T-helper 2 cell treated with Interferon-gamma antibody and Interleukin-4, amounts not matched to agents 100 ng/mL and 5 ng/mL, for 36 hours (primary cell): Measurements from ENCODE around the gene EBF3. TPM values are rescaled to one million over a fixed set of nuclear protein-coding genes. Genes with fewer than 3 reads are reported as not detected.

ENCODE experiments used
- intact Hi-C: fragments of 100-400 bp; cut with micrococcal nuclease; formaldehyde crosslinking; loops from one replicate; pipeline ENCODE4 v1.15.1; 2023
- total RNA-seq: library from RNA; stranded (reverse); gene quantifications from 2 replicates; pipeline ENCODE4 v1.2.3, GENCODE V29; 2022

Gene EBF3
- total RNA-seq, 1 donor from 2014 or later = not detected

GRCh38 chr10:129877773-129878371 is 86.2 kb downstream of the EBF3 start:
- intact Hi-C loops = loop anchor here (5.0 kb wide), 1 partner anchor 249 kb away; no protein-coding TSS in a partner anchor

DNA sequence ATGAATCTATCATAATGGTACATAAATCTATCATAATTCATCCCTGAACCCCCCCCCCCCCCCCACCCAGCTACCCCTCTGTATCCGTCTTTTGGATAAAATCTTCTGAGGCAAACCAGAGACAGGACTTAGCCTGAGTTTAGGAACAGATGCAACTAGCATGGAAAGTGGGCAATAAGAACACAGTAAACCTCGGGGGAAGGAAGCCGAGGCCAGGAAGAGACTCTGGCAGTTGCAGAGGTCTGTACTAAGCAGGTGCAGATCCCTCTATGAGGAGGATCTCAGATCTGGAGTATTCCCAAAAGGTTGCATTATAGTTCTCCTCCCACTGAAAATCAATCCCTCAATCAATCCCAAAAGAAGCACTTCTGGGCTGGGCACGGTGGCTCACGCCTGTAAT is 87.2 kb downstream of the EBF3 start:
- intact Hi-C loops = loop anchor here (5.0 kb wide), 1 partner anchor 250 kb away; no protein-coding TSS in a partner anchor

DNA sequence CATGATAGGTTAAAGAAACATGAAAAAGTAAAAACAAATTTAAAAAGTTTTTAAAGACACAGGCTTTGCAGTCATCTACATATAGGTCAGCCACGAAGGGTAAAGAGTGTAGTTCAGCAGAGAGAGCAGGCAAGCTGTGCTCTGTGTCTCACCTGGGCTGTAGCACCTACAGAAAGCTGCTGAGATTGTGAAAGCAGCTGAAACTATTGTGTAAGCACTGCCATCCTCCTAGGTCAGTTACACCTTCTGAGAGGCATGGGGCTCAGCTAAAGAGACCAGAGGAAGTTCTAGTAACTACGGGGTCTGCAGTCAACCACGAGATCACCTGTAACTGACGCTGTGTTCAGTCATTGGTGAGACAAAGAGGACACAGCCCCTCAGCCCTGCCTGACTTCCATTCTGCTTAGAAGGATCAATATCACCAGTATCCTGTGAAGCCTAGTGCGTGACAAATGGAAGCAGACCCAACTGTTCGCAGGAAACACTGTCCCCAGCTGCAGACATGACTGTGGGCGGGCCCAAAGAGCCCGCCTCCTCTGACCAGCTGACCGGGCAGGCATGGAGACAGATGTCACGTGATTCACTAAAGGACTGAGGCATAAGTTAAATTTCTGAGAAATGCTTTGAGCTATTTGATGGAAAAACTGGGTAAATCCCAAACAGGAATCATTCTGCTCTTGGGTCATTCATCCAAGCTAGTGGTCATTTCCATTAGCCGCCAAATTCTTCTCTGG is 87.9 kb downstream of the EBF3 start:
- intact Hi-C loops = loop anchor here (5.0 kb wide), 1 partner anchor 251 kb away; no protein-coding TSS in a partner anchor

- intact Hi-C loops = no loop called here
Measured at GRCh38 chr10:129873351-129873750, 90.7 kb downstream of the EBF3 start.

- intact Hi-C loops = no loop called here
Measured at GRCh38 chr10:129871966-129872365, 92.1 kb downstream of the EBF3 start.

GRCh38 chr10:129870961-129871621 is 93.0 kb downstream of the EBF3 start:
- intact Hi-C loops = no loop called here

DNA sequence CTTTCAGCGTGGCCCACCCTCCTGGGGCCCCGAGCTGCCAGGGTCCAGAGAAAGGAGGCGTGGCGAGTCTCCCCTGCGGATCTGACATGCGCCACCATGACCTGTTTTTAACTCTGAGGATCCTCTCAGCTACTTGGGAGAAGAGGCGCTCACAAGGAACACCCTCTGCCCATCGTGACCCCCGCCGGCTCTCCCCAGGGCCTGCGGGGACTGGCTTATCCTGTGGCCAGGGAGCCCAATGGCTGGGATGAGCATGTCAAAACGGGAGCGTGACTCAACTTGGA is 93.7 kb downstream of the EBF3 start:
- intact Hi-C loops = no loop called here

DNA sequence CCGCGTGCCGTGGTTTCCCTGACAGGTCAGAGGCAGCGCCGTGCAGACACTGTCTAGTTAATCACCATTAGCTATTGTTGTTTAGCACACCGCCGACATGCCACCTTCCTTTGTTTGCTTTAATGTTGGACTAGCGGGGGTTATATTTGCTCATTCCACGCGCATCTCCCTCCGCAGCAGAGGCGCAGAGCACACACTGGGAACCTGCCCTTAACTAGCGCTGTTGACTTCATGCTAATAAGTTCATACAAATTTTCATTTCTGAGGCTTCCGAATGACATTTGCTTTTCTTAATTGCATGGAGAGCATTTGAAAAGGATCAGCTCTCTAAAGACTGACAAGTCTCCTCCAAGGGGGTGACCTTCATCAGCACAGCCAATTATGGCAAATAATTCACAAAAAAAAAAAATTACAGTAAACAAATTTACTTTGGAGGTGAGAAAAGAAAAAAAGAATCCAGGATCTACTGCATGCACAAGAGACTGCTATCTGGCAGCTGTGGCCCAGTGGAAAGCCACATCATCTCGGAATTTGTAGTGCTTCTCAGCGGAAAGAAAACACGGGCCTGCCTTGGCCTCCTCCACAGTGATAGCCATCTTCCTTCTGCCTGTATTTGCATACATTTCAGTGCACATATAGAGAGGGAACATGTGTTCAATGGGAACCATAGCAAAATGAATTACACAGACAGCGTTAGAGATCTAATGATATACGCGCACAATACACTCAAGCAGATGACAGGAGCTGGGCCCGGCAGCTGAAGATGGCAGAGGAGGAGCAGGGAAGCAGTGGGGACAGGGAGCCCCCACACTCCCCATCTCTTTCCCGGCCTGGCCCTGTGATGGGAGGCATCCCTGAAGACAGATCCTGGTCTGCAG is 94.2 kb downstream of the EBF3 start:
- intact Hi-C loops = no loop called here

DNA sequence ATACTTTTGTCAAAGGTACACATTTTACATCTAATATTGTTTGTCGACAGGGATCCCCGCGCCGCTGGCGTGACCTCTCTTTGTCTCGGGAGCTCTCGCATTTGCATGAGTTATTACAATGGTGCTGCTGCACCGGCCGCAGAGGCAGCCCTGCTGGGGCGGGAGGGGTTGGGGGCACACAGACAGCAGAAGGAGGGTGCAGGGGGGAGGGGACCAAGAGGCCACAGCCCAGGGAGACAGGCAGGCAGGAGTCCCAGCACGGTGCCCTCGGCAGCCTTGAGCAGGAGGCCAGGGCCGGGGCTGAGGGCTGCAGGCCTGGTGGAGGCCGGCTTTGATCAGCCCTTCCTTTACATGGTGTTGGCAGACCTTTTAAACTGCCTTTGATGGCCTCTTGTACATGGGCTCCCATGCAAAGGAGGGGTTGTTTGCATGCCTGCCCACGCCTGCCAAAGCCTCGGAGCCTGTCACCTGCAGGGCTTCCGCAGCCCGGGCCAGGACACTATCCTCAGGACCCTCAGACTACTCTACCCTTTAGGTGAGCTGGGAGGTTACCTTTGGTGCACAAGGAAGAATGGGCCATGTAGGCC is 95.5 kb downstream of the EBF3 start:
- intact Hi-C loops = no loop called here

DNA sequence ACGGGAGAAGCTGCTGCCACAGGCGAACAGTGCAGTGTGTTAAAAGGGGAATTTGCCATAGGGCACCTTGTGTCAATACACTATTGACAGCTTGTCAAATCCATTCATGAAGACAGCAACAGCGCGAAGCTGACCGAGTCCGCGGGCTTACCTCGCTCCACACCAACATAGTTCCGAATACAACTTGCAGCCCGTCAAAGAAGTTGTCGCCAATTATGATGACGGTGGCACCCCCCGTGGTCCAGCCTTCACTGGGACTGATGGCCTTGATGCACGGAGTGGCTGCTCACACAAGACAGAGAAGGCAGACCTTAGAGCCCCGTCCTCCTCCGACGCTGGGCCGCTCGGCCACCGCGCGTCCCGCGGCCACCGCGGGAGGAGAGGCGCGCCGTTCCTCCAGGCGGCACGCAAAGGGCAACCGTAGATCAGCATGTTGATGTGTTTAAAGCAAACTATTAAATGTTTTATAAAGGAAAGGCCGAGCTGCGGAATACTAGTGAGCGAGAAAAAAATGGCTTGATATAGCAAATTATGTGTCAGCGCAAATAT is 96.4 kb downstream of the EBF3 start:
- intact Hi-C loops = no loop called here

GRCh38 chr10:129866894-129867293 is 97.2 kb downstream of the EBF3 start:
- intact Hi-C loops = no loop called here

DNA sequence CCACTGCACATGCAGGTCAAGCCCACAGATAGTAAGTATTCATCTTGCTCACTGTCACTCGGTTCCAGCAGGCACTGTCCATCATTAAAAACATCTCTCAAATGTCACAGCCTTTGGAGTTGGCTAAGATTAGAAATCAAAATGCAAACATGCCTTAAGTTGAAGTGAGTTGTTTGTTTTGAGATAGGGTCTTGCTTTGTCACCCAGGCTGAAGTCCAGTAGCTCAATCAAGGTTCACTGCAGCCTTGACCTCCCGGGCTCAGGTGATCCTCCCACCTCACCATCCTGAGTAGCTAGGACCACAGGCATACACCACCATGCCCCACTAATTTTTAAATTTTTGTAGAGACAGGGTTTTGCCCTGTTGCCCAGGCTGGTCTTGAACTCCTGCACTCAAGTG is 98.1 kb downstream of the EBF3 start:
- intact Hi-C loops = no loop called here

- intact Hi-C loops = no loop called here
Measured at GRCh38 chr10:129865413-129865812, 98.7 kb downstream of the EBF3 start.

DNA sequence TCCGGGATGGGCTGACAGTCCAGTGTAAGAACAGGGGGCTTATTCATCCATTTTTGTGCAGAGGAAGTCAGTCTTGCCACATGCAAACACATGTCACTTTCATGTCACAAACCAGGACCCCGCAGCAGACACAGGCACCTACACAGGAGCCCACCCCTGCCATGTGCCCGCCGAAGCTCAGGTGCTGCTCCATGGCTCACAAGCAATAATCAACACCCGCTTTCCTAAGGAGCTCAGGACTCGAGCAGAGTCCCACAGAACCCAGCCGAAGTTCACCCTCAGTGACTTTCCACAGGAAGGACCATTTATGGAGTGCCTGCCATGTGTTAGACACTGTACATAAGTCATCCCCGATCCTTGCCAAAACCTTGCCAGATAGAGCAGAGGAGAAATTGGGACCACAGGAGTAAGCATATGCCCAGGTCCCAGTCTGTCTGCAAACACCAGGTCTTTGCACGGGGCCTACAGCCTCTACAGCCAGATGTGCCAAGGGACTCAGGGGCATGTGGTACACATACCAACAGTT is 99.4 kb downstream of the EBF3 start:
- intact Hi-C loops = no loop called here

GRCh38 chr10:129864082-129864481 is 100.0 kb downstream of the EBF3 start:
- intact Hi-C loops = no loop called here

DNA sequence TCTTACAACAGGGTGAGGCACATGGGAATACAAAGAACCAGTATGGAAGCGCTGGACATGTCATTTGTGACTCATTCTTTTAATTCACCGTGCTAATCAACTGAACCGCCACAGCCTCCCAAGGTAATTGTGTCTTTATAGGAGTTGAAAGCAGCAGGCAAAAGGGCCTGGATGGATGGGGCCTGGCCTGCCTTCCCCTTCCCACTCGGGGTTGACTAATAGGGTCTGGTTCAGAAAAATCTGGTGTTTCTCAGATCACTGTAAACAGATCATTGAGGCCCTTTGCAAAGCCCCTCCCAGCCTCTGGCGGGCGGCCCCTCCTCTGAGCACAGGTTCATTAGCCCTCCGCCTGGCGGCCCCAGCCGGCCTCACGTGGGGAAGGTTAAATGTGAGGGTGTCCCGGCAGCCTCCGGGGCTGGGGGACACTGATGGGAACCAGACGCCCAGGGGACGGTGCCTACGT is 100.8 kb downstream of the EBF3 start:
- intact Hi-C loops = no loop called here

DNA sequence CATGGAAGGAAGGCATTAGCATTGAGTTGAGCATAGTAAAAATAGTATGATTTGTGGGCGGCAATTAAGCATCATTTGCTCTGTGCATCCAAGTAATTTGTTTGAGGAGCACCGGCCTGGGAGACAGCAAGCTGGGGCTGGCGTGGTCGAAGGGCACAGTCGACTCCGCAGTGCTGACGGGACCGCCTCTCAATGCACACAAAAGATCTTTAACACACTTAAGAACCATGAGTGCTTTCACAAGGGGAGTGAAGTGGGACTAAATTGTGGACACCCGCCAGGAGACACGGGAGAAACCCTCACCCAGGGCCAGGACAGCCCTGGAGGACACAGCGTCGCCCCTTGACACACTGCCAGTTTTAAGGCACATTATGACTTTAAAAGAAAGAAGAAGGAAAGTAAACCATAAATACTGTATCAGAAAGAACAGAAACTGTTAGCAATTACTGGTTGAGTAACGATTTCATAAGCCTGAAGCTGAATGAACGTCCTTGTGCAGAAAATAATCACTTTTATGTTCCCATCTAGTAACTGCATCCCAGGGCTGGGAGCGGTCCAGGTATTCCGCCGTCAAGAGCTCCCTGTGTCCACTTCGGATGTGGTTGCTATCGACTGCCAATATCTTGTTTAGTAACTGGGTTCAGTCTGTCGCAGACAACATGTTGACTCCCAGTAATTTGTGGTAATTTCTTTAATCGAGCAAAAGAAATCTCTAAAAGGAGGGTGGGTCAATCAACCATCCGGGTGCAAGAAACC is 102.1 kb downstream of the EBF3 start:
- intact Hi-C loops = no loop called here

DNA sequence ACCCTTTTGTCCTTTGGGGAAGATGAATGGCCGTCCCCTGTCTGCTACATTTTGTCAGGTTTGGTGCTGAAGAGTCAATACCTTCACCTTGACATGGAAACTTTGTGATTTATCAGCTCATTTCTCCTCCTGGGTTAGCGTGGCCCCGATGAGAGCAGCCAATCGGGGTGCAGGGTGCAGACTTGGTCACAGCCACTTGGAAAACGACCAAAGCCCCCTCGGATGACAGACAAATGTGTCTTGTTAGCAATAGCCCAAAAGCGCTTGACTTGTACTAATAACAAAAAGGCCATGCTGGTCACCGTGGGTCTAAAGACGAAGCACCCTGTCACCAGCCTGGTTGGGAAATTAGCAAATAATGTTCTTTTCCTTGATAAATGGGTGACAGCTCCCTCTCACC is 103.7 kb downstream of the EBF3 start:
- intact Hi-C loops = no loop called here

DNA sequence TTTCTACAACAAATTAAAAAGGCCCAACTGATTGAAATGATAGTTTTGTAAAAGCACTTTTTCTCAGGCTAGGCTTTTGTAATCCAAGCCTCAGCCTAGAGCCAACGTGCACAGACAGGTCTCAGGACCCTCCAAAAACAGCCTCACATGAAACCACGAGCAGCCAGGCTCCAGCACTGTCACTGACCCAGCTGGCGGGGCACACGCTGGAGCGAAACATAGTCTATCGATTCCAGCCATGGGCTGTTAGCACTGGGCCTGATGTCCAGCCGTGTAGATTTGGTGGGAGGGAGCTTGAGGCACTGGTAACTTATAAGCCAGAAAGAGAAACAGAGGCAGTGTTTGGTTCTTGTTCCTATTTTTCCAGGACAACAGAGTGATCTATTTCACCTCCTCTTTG is 104.5 kb downstream of the EBF3 start:
- intact Hi-C loops = no loop called here
